ENCODE data around the gene SPOCK3. TPM values are rescaled to one million over a fixed set of nuclear protein-coding genes. Genes with fewer than 3 reads are reported as not detected.
"Not testable (repeated sequence)": the region's sequence is repeated elsewhere in the genome, so short reads cannot be mapped to it uniquely, and the experiment has no call there.

Gene SPOCK3
- total RNA-seq, 1 experiment from 2014 or later: not detected

GRCh38 chr4:167035390-167035789 is 198.9 kb downstream of the SPOCK3 start:
- DNase-seq (ENCODE audit: low read depth): no peak

- DNase-seq (ENCODE audit: low read depth): no peak
Observed at GRCh38 chr4:167034983-167035382, 199.3 kb downstream of the SPOCK3 start.

GRCh38 chr4:167032871-167033270 is 201.4 kb downstream of the SPOCK3 start:
- no peak for DNase-seq (ENCODE audit: low read depth)

- no peak for DNase-seq (ENCODE audit: low read depth)
Observed at GRCh38 chr4:167031534-167032156, 202.6 kb downstream of the SPOCK3 start.

- no peak for DNase-seq (ENCODE audit: low read depth)
Observed at GRCh38 chr4:167028976-167029375, 205.3 kb downstream of the SPOCK3 start.

GRCh38 chr4:167025670-167026069 is 208.6 kb downstream of the SPOCK3 start:
- DNase-seq (ENCODE audit: low read depth): no peak

GRCh38 chr4:167023364-167023925 is 210.8 kb downstream of the SPOCK3 start:
- no peak for DNase-seq (ENCODE audit: low read depth)

- peak; percentile 44 for DNase-seq (ENCODE audit: low read depth)
Observed at GRCh38 chr4:167021545-167022155, 212.6 kb downstream of the SPOCK3 start.

- DNase-seq (ENCODE audit: low read depth): no peak
Observed at GRCh38 chr4:167020410-167020809, 213.9 kb downstream of the SPOCK3 start.

GRCh38 chr4:167014944-167015343 is 219.3 kb downstream of the SPOCK3 start:
- DNase-seq (ENCODE audit: low read depth): no peak

- DNase-seq (ENCODE audit: low read depth): no peak
Observed at GRCh38 chr4:167003326-167003725, 231.0 kb downstream of the SPOCK3 start.

- DNase-seq (ENCODE audit: low read depth): no peak
Observed at GRCh38 chr4:167000141-167000852, 234.0 kb downstream of the SPOCK3 start.

GRCh38 chr4:166996216-166996615 is 238.1 kb downstream of the SPOCK3 start:
- DNase-seq (ENCODE audit: low read depth): no peak

- no peak for DNase-seq (ENCODE audit: low read depth)
Observed at GRCh38 chr4:166994686-166995085, 239.6 kb downstream of the SPOCK3 start.

- no peak for DNase-seq (ENCODE audit: low read depth)
Observed at GRCh38 chr4:166991006-166991561, 243.2 kb downstream of the SPOCK3 start.

- no peak for DNase-seq (ENCODE audit: low read depth)
Observed at GRCh38 chr4:166989886-166990285, 244.4 kb downstream of the SPOCK3 start.

GRCh38 chr4:166987026-166987425 is 247.3 kb downstream of the SPOCK3 start:
- no peak for DNase-seq (ENCODE audit: low read depth)

GRCh38 chr4:166981847-166982246 is 252.4 kb downstream of the SPOCK3 start:
- no peak for DNase-seq (ENCODE audit: low read depth)

- DNase-seq (ENCODE audit: low read depth): no peak
Observed at GRCh38 chr4:166980419-166980818, 253.9 kb downstream of the SPOCK3 start.

GRCh38 chr4:166977596-166977995 is 256.7 kb downstream of the SPOCK3 start:
- no peak for DNase-seq (ENCODE audit: low read depth)

GRCh38 chr4:166972071-166972470 is 262.2 kb downstream of the SPOCK3 start:
- DNase-seq (ENCODE audit: low read depth): no peak

- not testable (repeated sequence) for DNase-seq (ENCODE audit: low read depth)
Observed at GRCh38 chr4:166968219-166968618, 266.1 kb downstream of the SPOCK3 start.

All from RPMI7951 (cell line).